IMR-90 (cell line): ENCODE results near the gene VPS37B.

Experiments used
- BHLHE40 ChIP-seq: fragments of 150-350 bp; IDR thresholded peaks from 2 replicates; pipeline ENCODE4 v1.6.1; 2016; ENCODE audit warnings: mild to moderate bottlenecking, low read depth, low read length
- CEBPB ChIP-seq: IDR thresholded peaks from 2 replicates; pipeline ENCODE4 v1.6.1; 2012; ENCODE audit warnings: low read depth, low read length, improper control_type of control experiment
- RAD21 ChIP-seq: IDR thresholded peaks from 2 replicates; pipeline ENCODE4 v1.6.1; 2012; ENCODE audit warnings: low read length, improper control_type of control experiment
- RCOR1 ChIP-seq: IDR thresholded peaks from 2 replicates; pipeline ENCODE4 v1.6.1; 2012; ENCODE audit warnings: mild to moderate bottlenecking, low read length, improper control_type of control experiment; ENCODE audit not compliant: insufficient replicate concordance
- RFX5 ChIP-seq: IDR thresholded peaks from 2 replicates; pipeline ENCODE4 v1.8.0; 2012; ENCODE audit warnings: low read depth, mild to moderate bottlenecking, low read length, moderate library complexity
- SMC3 ChIP-seq: fragments of 150-350 bp; IDR thresholded peaks from 2 replicates; pipeline ENCODE4 v1.6.1; 2016; ENCODE audit warnings: low read depth, mild to moderate bottlenecking, antibody characterized with exemption, low read length, moderate library complexity
- TF ChIP-seq, protein P1 (sequence below): fragments of 150-350 bp; IDR thresholded peaks from 2 replicates; pipeline ENCODE4 v1.6.1; 2017; ENCODE audit warnings: mild to moderate bottlenecking, antibody characterized with exemption, low read length, low read depth
- TF ChIP-seq, protein P2 (sequence below): conservative IDR thresholded peaks from 2 replicates; pipeline ENCODE4 v1.5.1; 2012; ENCODE audit warnings: mild to moderate bottlenecking, low read depth, low read length, improper control_type of control experiment

DNA sequence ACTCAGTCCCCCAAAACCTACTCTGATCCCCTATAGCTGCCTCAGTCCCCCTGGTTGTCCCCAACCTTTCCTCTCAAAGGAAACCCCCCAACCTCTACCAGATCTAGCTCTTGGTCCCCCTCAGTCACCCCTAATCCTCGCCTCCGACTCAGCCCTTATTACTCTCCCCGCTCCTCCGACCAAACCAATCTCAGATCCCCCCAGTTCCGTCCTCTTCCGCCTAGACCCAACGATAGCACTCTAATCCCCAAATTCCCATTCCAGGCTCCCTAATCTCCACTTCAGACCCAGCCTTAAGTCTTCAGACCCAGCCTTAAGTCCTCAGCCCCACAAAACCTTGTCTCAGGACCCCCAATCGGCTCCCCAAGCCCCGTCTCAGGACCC, 612 bp downstream of the VPS37B start:
- TF ChIP-seq CEBPB = no peak
- no peak for TF ChIP-seq RAD21
- TF ChIP-seq, protein P1, sequence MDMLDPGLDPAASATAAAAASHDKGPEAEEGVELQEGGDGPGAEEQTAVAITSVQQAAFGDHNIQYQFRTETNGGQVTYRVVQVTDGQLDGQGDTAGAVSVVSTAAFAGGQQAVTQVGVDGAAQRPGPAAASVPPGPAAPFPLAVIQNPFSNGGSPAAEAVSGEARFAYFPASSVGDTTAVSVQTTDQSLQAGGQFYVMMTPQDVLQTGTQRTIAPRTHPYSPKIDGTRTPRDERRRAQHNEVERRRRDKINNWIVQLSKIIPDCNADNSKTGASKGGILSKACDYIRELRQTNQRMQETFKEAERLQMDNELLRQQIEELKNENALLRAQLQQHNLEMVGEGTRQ = no peak
- TF ChIP-seq BHLHE40 = no peak
- TF ChIP-seq RCOR1 = no peak
- TF ChIP-seq, protein P2, sequence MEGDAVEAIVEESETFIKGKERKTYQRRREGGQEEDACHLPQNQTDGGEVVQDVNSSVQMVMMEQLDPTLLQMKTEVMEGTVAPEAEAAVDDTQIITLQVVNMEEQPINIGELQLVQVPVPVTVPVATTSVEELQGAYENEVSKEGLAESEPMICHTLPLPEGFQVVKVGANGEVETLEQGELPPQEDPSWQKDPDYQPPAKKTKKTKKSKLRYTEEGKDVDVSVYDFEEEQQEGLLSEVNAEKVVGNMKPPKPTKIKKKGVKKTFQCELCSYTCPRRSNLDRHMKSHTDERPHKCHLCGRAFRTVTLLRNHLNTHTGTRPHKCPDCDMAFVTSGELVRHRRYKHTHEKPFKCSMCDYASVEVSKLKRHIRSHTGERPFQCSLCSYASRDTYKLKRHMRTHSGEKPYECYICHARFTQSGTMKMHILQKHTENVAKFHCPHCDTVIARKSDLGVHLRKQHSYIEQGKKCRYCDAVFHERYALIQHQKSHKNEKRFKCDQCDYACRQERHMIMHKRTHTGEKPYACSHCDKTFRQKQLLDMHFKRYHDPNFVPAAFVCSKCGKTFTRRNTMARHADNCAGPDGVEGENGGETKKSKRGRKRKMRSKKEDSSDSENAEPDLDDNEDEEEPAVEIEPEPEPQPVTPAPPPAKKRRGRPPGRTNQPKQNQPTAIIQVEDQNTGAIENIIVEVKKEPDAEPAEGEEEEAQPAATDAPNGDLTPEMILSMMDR = no peak
- no peak for TF ChIP-seq RFX5
- no peak for TF ChIP-seq SMC3
